Endothelial cell of umbilical vein (primary cell): ENCODE results near the gene STAT2.

Experiments
- CTCF ChIP-seq, 2 donors: IDR thresholded peaks; 1 replicate in 1 of 2; 2 replicates in 1 of 2; pipeline ENCODE4 v1.5.1; 2011; ENCODE audit warnings: low read length in 2 of 2, mild to moderate bottlenecking in 2 of 2, moderate library complexity in 2 of 2, control low read depth in 1 of 2, inconsistent platforms in 1 of 2, low read depth in 1 of 2; ENCODE audit not compliant: insufficient read depth in 1 of 2; ENCODE audit errors: extremely low read depth in 1 of 2
- EZH2 ChIP-seq: IDR thresholded peaks from 2 replicates; pipeline ENCODE4 v1.6.1; 2012; ENCODE audit warnings: borderline replicate concordance, low read depth, mild to moderate bottlenecking, moderate library complexity, low read length, inconsistent platforms; ENCODE audit not compliant: severe bottlenecking
- FOS ChIP-seq: IDR thresholded peaks from 2 replicates; pipeline ENCODE4 v1.6.1; 2011; ENCODE audit warnings: mild to moderate bottlenecking, low read length, moderate library complexity, borderline replicate concordance; ENCODE audit not compliant: insufficient read depth
- GATA2 ChIP-seq: IDR thresholded peaks from 2 replicates; pipeline ENCODE4 v1.7.0; 2011; ENCODE audit warnings: low read depth, mild to moderate bottlenecking, moderate library complexity, mixed read lengths, low read length; ENCODE audit not compliant: insufficient read length, insufficient read depth
- JUN ChIP-seq: IDR thresholded peaks from 2 replicates; pipeline ENCODE4 v1.6.1; 2011; ENCODE audit warnings: borderline replicate concordance, low read depth; ENCODE audit not compliant: insufficient read length, insufficient read depth
- MAX ChIP-seq: IDR thresholded peaks from 2 replicates; pipeline ENCODE4 v1.6.1; 2011; ENCODE audit not compliant: insufficient read depth, insufficient read length
- MYC ChIP-seq: IDR thresholded peaks from one replicate; pipeline ENCODE4 v1.6.1; 2011; ENCODE audit warnings: mild to moderate bottlenecking, low read depth, low read length
- POLR2A ChIP-seq: IDR thresholded peaks from 2 replicates; pipeline ENCODE4 v1.6.1; 2012; ENCODE audit warnings: low read depth, mild to moderate bottlenecking, control low read depth, low read length
- POLR2AphosphoS5 ChIP-seq: IDR thresholded peaks from 2 replicates; pipeline ENCODE4 v1.6.1; 2012; ENCODE audit warnings: low read depth, mild to moderate bottlenecking, control low read depth, low read length, moderate library complexity; ENCODE audit not compliant: insufficient read depth

- TF ChIP-seq CTCF (IDR thresholded peaks at IDR 0.05; ENCODE audit: extremely low read depth in 1 of 2, insufficient read depth in 1 of 2, low read depth in 1 of 2, low read length in 2 of 2) (no peak), EZH2 (no peak), POLR2A (no peak), POLR2AphosphoS5 (no peak), FOS (no peak), MAX (no peak), JUN (no peak), GATA2 (no peak), MYC (no peak)
Measured at GRCh38 chr12:56315249-56315621, 44.7 kb downstream of the STAT2 start.
